HCT116 (cell line): ENCODE data around the gene SIPA1L3. TPM values are rescaled to one million over a fixed set of nuclear protein-coding genes. Genes with fewer than 3 reads are reported as not detected.

ENCODE experiments used
- ATAC-seq: fragments of 200-7000 bp; cut with Tn5 transposase; 2 replicates; pipeline ENCODE4 v1.9.1; 2020; ENCODE audit warnings: mild to moderate bottlenecking, moderate library complexity
- BruUV-seq: library from RNA; stranded (reverse); fragments of 400-500 nt; replicated peaks from 2 replicates; lab custom pipeline; 2021; lab: Mats Ljungman, UMichigan
- CTCF ChIA-PET: fragments of 300-600 bp; sonication (Branson Sonifier 250); formaldehyde crosslinking; loops from one replicate; lab custom pipeline; 2021; ENCODE audit warnings: antibody characterized with exemption; lab: Charles Lee
- POLR2A ChIA-PET: fragments of 300-600, 350-600 bp; sonication (Branson Sonifier 250); formaldehyde crosslinking; loops from one replicate; lab custom pipeline; 2021; ENCODE audit warnings: antibody characterized with exemption; lab: Charles Lee
- RAD21 ChIA-PET, 2 experiments: fragments of 300-600 bp; sonication (Branson Sonifier 250); formaldehyde crosslinking; loops; one replicate each; lab custom pipeline; 2023; ENCODE audit warnings: low total read pairs in 2 of 2; ENCODE audit not compliant: uncharacterized antibody in 2 of 2, unreplicated experiment in 2 of 2, low non-redundant PET in 1 of 2; lab: Charles Lee
- DNase-seq: peaks from one replicate; pipeline ENCODE4 v3.0.0-alpha.2; 2010; ENCODE audit warnings: low read depth, low spot score
- H2AFZ ChIP-seq: fragments of 200-600 bp; shearing (Covaris generic), sonication (generic); 2 replicates; pipeline ENCODE4 v1.6.1; 2017; ENCODE audit warnings: low read depth, mixed run types, mixed read lengths, antibody characterized with exemption, low read length; ENCODE audit not compliant: poor library complexity, severe bottlenecking
- H3K27ac ChIP-seq: 2 replicates; pipeline ENCODE4 v1.5.1; 2012; ENCODE audit warnings: low read depth, low read length
- H3K27me3 ChIP-seq: fragments of 200-600 bp; sonication (generic); 2 replicates; pipeline ENCODE4 v1.6.1; 2016; ENCODE audit warnings: mixed run types, low read length, mixed read lengths; ENCODE audit not compliant: insufficient read depth
- H3K36me3 ChIP-seq, 2 experiments: fragments of 200-500 bp in 1 of 2; fragments of 200-600 bp in 1 of 2; sonication (Bioruptor generic) in 1 of 2; sonication (generic) in 1 of 2; 2 replicates each; pipeline versions ENCODE4 v1.5.1 to v1.6.1; 2014 to 2016; ENCODE audit warnings: low read length in 2 of 2, inconsistent platforms in 1 of 2, mixed read lengths in 1 of 2, mixed run types in 1 of 2; ENCODE audit not compliant: insufficient read depth in 2 of 2, control insufficient read depth in 1 of 2
- H3K4me1 ChIP-seq, 2 experiments: fragments of 200-600 bp in 1 of 2; sonication (generic) in 1 of 2; 2 replicates each; pipeline versions ENCODE4 v1.5.1 to v1.6.1; 2012 to 2017; ENCODE audit warnings: low read length in 2 of 2, inconsistent platforms in 1 of 2, mild to moderate bottlenecking in 1 of 2, mixed read lengths in 1 of 2, mixed run types in 1 of 2, moderate library complexity in 1 of 2; ENCODE audit not compliant: insufficient read depth in 2 of 2, control insufficient read depth in 1 of 2
- H3K4me2 ChIP-seq: fragments of 200-600 bp; sonication (generic); 2 replicates; pipeline ENCODE4 v1.6.1; 2017; ENCODE audit warnings: mixed run types, low read length, mixed read lengths
- H3K4me3 ChIP-seq, 2 experiments: fragments of 200-600 bp in 1 of 2; sonication (generic) in 1 of 2; replicated peaks in 1 of 2; 2 replicates each; pipeline ENCODE4 v1.5.1; 2011 to 2016; ENCODE audit warnings: low read length in 2 of 2, control low read depth in 1 of 2, low read depth in 1 of 2, mild to moderate bottlenecking in 1 of 2, mixed read lengths in 1 of 2, mixed run types in 1 of 2
- H3K79me2 ChIP-seq: fragments of 200-600 bp; sonication (generic); 2 replicates; pipeline ENCODE4 v1.6.1; 2017; ENCODE audit warnings: mild to moderate bottlenecking, mixed run types, low read length, moderate library complexity, mixed read lengths; ENCODE audit not compliant: insufficient read depth
- H3K9ac ChIP-seq: fragments of 200-600 bp; sonication (generic); 2 replicates; pipeline ENCODE4 v1.6.1; 2016; ENCODE audit warnings: low read length, mixed read lengths
- H3K9me2 ChIP-seq: fragments of 200-600 bp; sonication (generic), shearing (Covaris generic); 2 replicates; pipeline ENCODE4 v1.6.1; 2017; ENCODE audit warnings: mixed run types, mild to moderate bottlenecking, moderate library complexity; ENCODE audit not compliant: insufficient read depth
- H3K9me3 ChIP-seq, 2 experiments: fragments of 200-500 bp in 1 of 2; fragments of 200-600 bp in 1 of 2; sonication (Bioruptor generic) in 1 of 2; sonication (generic) in 1 of 2; 2 replicates each; pipeline ENCODE4 v1.6.1; 2014 to 2017; ENCODE audit warnings: low read length in 2 of 2, mixed read lengths in 2 of 2, inconsistent platforms in 1 of 2, low read depth in 1 of 2, mild to moderate bottlenecking in 1 of 2, mixed run types in 1 of 2, moderate library complexity in 1 of 2; ENCODE audit not compliant: control insufficient read depth in 1 of 2, insufficient read depth in 1 of 2
- H4K20me1 ChIP-seq: fragments of 200-600 bp; sonication (generic), shearing (Covaris generic); 2 replicates; pipeline ENCODE4 v1.6.1; 2017; ENCODE audit warnings: mixed run types, mild to moderate bottlenecking, moderate library complexity; ENCODE audit not compliant: insufficient read depth
- CBX3 ChIP-seq: IDR thresholded peaks from 2 replicates; pipeline ENCODE4 v1.6.1; 2012; ENCODE audit warnings: low read depth
- CEBPB ChIP-seq: IDR thresholded peaks from 2 replicates; pipeline ENCODE4 v1.6.1; 2012; ENCODE audit warnings: low read depth
- CTCF ChIP-seq, 3 experiments: fragments of 200-600 bp in 1 of 3; sonication (generic) in 1 of 3; IDR thresholded peaks in 2 of 3; conservative IDR thresholded peaks in 1 of 3; 2 replicates each; pipeline ENCODE4 v1.5.1; 2012 to 2017; ENCODE audit warnings: low read depth in 2 of 3, low read length in 2 of 3, antibody characterized with exemption in 1 of 3, borderline replicate concordance in 1 of 3, control low read depth in 1 of 3, mild to moderate bottlenecking in 1 of 3, mixed read lengths in 1 of 3, mixed run types in 1 of 3, moderate library complexity in 1 of 3; ENCODE audit not compliant: insufficient read depth in 1 of 3
- ELF1 ChIP-seq: IDR thresholded peaks from 2 replicates; pipeline ENCODE4 v1.6.1; 2012; ENCODE audit warnings: low read depth, borderline replicate concordance
- EZH2 ChIP-seq: fragments of 200-600 bp; sonication (generic); IDR thresholded peaks from 2 replicates; pipeline ENCODE4 v1.6.1; 2017; ENCODE audit warnings: antibody characterized with exemption, mixed run types
- EZH2phosphoT487 ChIP-seq: fragments of 200-600 bp; IDR thresholded peaks from 2 replicates; pipeline ENCODE4 v1.6.1; 2018; ENCODE audit warnings: antibody characterized with exemption, borderline replicate concordance
- POLR2A ChIP-seq: IDR thresholded peaks from 2 replicates; pipeline ENCODE4 v1.7.0; 2011; ENCODE audit warnings: borderline replicate concordance; ENCODE audit not compliant: insufficient read depth, insufficient read length; ENCODE audit errors: extremely low read depth
- POLR2AphosphoS5 ChIP-seq: IDR thresholded peaks from 2 replicates; pipeline ENCODE4 v1.6.1; 2011; ENCODE audit warnings: mild to moderate bottlenecking, low read depth, low read length, moderate library complexity
- RAD21 ChIP-seq: IDR thresholded peaks from 2 replicates; pipeline ENCODE4 v1.6.1; 2012; ENCODE audit warnings: low read depth, mild to moderate bottlenecking
- REST ChIP-seq: IDR thresholded peaks from 2 replicates; pipeline ENCODE4 v1.6.1; 2012; ENCODE audit warnings: low read depth
- SIN3A ChIP-seq: IDR thresholded peaks from 2 replicates; pipeline ENCODE4 v1.6.1; 2012; ENCODE audit warnings: low read depth
- SRF ChIP-seq: IDR thresholded peaks from 2 replicates; pipeline ENCODE4 v1.6.1; 2012; ENCODE audit warnings: low read depth
- YY1 ChIP-seq: IDR thresholded peaks from 2 replicates; pipeline ENCODE4 v1.6.1; 2011; ENCODE audit warnings: low read length, low read depth, moderate library complexity, mild to moderate bottlenecking; ENCODE audit not compliant: insufficient replicate concordance; ENCODE audit errors: extremely low read depth
- ZBTB33 ChIP-seq: IDR thresholded peaks from 2 replicates; pipeline ENCODE4 v1.6.1; 2011; ENCODE audit warnings: mild to moderate bottlenecking, low read length, moderate library complexity; ENCODE audit not compliant: insufficient replicate concordance; ENCODE audit errors: extremely low read depth
- ZNF274 ChIP-seq: fragments of 200-500 bp; sonication (Bioruptor generic); IDR thresholded peaks from 2 replicates; pipeline ENCODE4 v1.6.1; 2014; ENCODE audit warnings: mild to moderate bottlenecking, low read depth, low read length, inconsistent platforms
- intact Hi-C: fragments of 100-400 bp; cut with micrococcal nuclease; formaldehyde crosslinking; loops from 2 replicates; pipeline ENCODE4 v1.10.0; 2022
- total RNA-seq: library from RNA; stranded (reverse); gene quantifications from one replicate; pipeline ENCODE4 v1.2.1, GENCODE V29; 2021; ENCODE audit not compliant: unreplicated experiment
- TF ChIP-seq, protein P1 (sequence below): IDR thresholded peaks from 2 replicates; pipeline ENCODE4 v1.6.1; 2012
- TF ChIP-seq, protein P2 (sequence below): IDR thresholded peaks from 2 replicates; pipeline ENCODE4 v1.6.1; 2012

SIPA1L3 gene
- total RNA-seq, 1 experiment from 2014 or later: 41.8 TPM

GRCh38 chr19:37963190-37963936 is 56.4 kb downstream of the SIPA1L3 start:
- DNase-seq: no peak
- H3K4me1 ChIP-seq: peaks cover 14 to 23% of the 10 kb centered on the region in 2 experiments
- H3K27ac ChIP-seq: no peak overlapping the region
- no peaks in the 10 kb centered on the region for H3K9me2 ChIP-seq
- TF ChIP-seq CBX3 (no peak), ELF1 (no peak), YY1 (no peak), CEBPB (no peak), RAD21 (no peak), EZH2phosphoT487 (no peak), POLR2AphosphoS5 (no peak), ZNF274 (no peak), ZBTB33 (no peak), CTCF (IDR thresholded peaks at IDR 0.05 in 2 of 3, conservative IDR thresholded peaks at IDR 0.05 in 1 of 3; ENCODE audit: borderline replicate concordance in 1 of 3, insufficient read depth in 1 of 3, low read depth in 2 of 3, low read length in 2 of 3) (no peak), SRF (no peak), EZH2 (no peak), REST (no peak), SIN3A (no peak), POLR2A (no peak)
- TF ChIP-seq, protein P1, sequence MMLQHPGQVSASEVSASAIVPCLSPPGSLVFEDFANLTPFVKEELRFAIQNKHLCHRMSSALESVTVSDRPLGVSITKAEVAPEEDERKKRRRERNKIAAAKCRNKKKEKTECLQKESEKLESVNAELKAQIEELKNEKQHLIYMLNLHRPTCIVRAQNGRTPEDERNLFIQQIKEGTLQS: no peak
- TF ChIP-seq, protein P2, sequence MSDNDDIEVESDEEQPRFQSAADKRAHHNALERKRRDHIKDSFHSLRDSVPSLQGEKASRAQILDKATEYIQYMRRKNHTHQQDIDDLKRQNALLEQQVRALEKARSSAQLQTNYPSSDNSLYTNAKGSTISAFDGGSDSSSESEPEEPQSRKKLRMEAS: no peak
- H3K4me3 ChIP-seq: no peak overlapping the region
- peaks cover 78% of the 10 kb centered on the region for H3K79me2 ChIP-seq
- intact Hi-C loops: no loop called here
- no peaks in the 10 kb centered on the region for H4K20me1 ChIP-seq
- RAD21 ChIA-PET: no interaction called here
- no peaks in the 10 kb centered on the region for H3K27me3 ChIP-seq
- H3K9ac ChIP-seq: no peak overlapping the region
- CTCF ChIA-PET: no interaction called here
- H3K4me2 ChIP-seq: no peak overlapping the region
- peaks cover 0 to 6% of the 10 kb centered on the region in 2 experiments; a peak in 1 of 4 replicates for H3K9me3 ChIP-seq
- ATAC-seq: no peak
- H3K36me3 ChIP-seq: no peaks in the 10 kb centered on the region
- POLR2A ChIA-PET: no interaction called here
- no peak overlapping the region for H2AFZ ChIP-seq
- BruUV-seq: no TSS peak
